Right atrium auricular region (tissue), 2 donors: ENCODE results near the gene SNAPC3. TPM values are rescaled to one million over a fixed set of nuclear protein-coding genes. Genes with fewer than 3 reads are reported as not detected.
"Not testable (repeated sequence)": the region's sequence is repeated elsewhere in the genome, so short reads cannot be mapped to it uniquely, and the experiment has no call there.

Experiments used
- DNase-seq: peaks from one replicate; pipeline ENCODE4 v3.0.0-alpha.2; 2019; ENCODE audit warnings: low spot score
- H3K27ac ChIP-seq, 2 donors: fragments of 200-600 bp; sonication (generic); 1 replicate in 1 of 2; 2 replicates in 1 of 2; pipeline ENCODE4 v1.5.1; 2016 to 2019
- H3K27me3 ChIP-seq, 2 donors: fragments of 200-600 bp; sonication (generic); one replicate each; pipeline versions ENCODE4 v1.5.1 to v1.6.0; 2017 to 2019
- H3K36me3 ChIP-seq: fragments of 200-600 bp; sonication (generic); one replicate; pipeline ENCODE4 v1.5.1; 2016
- H3K4me1 ChIP-seq, 2 donors: fragments of 200-600 bp; sonication (generic); one replicate each; pipeline versions ENCODE4 v1.5.1 to v1.6.0; 2017 to 2019
- H3K4me3 ChIP-seq, 2 donors: fragments of 200-600 bp; sonication (generic); 1 replicate in 1 of 2; 2 replicates in 1 of 2; pipeline ENCODE4 v1.5.1; 2017 to 2019; ENCODE audit warnings: mild to moderate bottlenecking in 1 of 2, moderate library complexity in 1 of 2
- H3K9me3 ChIP-seq, 2 donors: fragments of 200-600 bp; sonication (generic); one replicate each; pipeline ENCODE4 v1.5.1; 2019
- CTCF ChIP-seq, 2 donors: fragments of 200-600 bp; sonication (generic); IDR thresholded peaks; one replicate each; pipeline ENCODE4 v1.5.1; 2019; ENCODE audit warnings: antibody characterized with exemption in 2 of 2
- total RNA-seq, 2 donors: library from RNA; depleted of rRNA; stranded (reverse); fragments of >200 nt; gene quantifications; one replicate each; pipeline ENCODE4 v1.1.0, GENCODE V29; 2016

The SNAPC3 gene
- total RNA-seq: 10 to 100 TPM; 14.5 to 23.9 TPM

DNA sequence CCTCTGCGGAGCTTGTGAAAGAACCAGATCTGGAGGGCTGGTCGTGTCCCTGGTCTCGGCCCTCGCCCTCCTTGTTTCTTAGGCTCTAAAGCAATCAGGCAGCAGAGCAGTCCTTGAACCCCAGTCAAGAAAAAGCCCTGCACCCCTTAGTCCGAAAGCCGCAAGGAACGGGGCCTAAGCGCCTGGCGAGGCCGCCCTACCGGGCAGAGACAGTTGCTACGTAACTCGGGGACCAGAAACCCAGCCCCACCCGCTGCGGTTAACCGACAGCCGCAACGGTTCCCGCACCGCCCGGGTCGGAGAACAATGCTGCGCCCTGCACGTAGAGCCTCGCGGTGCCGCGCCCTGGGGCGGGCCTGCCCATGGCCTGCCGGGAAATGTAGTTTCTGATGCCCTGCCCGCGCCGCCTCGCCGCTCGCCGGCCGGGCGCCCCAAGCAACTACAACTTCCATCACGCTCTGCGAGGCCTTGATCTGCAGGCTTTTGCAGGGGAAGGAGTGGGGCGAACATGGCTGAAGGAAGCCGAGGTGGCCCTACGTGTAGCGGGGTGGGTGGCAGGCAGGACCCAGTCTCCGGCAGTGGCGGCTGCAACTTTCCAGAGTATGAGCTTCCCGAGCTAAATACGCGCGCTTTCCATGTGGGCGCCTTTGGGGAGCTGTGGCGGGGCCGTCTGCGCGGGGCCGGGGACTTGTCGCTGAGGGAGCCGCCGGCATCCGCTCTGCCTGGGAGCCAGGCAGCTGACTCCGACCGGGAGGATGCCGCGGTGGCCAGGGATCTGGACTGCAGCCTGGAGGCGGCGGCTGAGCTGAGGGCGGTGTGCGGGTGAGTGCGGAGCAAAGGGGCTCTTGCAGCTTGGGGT is at the start of gene SNAPC3:
SNAPC3 (plus strand) TSS at position 505 of the 859 bp plus-strand sequence; CDS start at position 509, 4 bp downstream.
- DNase-seq: peak; percentile 93
- TF ChIP-seq CTCF (IDR thresholded peaks at IDR 0.05): no peak
- Histone ChIP-seq H3K4me1 (peaks cover 0 to 39% of the 10 kb centered on the region in 2 donors), H3K36me3 (peaks cover 8% of the 10 kb centered on the region), H3K9me3 (no peaks in the 10 kb centered on the region), H3K27me3 (no peaks in the 10 kb centered on the region), H3K27ac (peak within 1 kb of the TSS; percentile 89 to 91), H3K4me3 (peak within 1 kb of the TSS; percentile 78 to 87)

DNA sequence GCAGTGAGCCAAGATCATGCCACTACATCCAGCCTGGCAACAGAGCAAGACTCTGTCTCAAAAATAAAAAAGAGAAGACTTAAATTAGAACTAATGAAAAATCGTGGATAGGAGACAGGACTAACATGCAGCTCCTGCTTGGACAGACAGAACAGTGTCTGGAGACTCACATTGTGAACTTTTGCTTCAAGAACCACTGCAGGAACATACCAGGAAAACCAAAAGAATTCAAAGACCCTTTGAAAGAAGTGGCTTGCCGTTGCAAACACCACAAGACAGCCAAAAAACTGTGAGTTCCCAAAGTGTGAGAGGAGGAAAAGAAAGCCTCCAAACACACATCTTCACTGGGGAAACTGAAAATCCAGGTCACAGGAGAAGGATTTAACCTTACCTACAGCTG is 48.8 kb upstream of the SNAPC3 start:
- Histone ChIP-seq H3K27me3 (no peaks in the 10 kb centered on the region), H3K9me3 (no peaks in the 10 kb centered on the region), H3K4me3 (no peak overlapping the region), H3K4me1 (no peaks in the 10 kb centered on the region), H3K36me3 (no peaks in the 10 kb centered on the region), H3K27ac (no peak overlapping the region)
- no peak for TF ChIP-seq CTCF (IDR thresholded peaks at IDR 0.05)
- no peak for DNase-seq

DNA sequence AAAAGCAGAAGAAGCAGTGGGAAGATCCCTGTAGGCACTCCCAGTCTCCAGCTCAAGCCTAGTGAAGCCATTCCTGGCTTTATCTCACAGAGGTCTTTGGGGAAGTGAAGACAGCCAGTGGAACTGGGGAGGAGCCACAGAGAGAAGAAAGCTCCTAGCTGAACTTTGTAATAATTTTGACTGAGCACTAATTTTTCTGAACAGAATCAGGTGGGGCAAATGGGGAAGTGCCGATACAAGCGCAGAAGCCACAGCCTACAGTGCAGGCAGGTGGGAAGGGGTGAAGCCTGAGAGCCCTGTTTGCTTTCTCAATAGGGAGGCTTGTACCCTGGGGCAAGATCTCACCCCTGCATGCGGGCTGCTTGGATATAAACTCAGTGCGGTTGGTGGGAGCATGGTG is 48.4 kb upstream of the SNAPC3 start:
- H3K4me3 ChIP-seq: no peak overlapping the region
- no peaks in the 10 kb centered on the region for H3K27me3 ChIP-seq
- H3K4me1 ChIP-seq: no peaks in the 10 kb centered on the region
- no peak overlapping the region for H3K27ac ChIP-seq
- DNase-seq: no peak
- H3K36me3 ChIP-seq: no peaks in the 10 kb centered on the region
- no peaks in the 10 kb centered on the region for H3K9me3 ChIP-seq
- TF ChIP-seq CTCF (IDR thresholded peaks at IDR 0.05): no peak

DNA sequence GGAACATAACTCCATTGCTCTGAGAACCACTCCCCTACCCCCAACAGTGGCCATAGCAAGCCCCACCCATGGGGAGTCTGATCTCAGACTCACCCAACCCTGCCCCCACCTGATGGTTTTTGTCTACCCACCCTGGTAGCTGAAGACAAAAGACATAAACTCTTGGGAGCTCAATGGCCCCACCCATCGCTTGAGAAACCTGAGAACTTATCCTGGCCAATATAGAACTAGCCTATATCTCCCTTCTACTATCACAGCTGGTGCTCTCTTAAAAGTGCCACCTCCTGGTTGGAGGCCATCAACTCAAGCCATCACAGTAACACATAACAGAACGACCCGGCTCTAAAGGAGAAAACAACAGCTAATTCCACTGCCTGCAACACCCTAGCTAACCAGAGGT is 47.9 kb upstream of the SNAPC3 start:
- Histone ChIP-seq H3K27me3 (no peaks in the 10 kb centered on the region), H3K36me3 (no peaks in the 10 kb centered on the region), H3K9me3 (no peaks in the 10 kb centered on the region), H3K4me1 (no peaks in the 10 kb centered on the region), H3K27ac (no peak overlapping the region), H3K4me3 (no peak overlapping the region)
- no peak for TF ChIP-seq CTCF (IDR thresholded peaks at IDR 0.05)
- DNase-seq: no peak

DNA sequence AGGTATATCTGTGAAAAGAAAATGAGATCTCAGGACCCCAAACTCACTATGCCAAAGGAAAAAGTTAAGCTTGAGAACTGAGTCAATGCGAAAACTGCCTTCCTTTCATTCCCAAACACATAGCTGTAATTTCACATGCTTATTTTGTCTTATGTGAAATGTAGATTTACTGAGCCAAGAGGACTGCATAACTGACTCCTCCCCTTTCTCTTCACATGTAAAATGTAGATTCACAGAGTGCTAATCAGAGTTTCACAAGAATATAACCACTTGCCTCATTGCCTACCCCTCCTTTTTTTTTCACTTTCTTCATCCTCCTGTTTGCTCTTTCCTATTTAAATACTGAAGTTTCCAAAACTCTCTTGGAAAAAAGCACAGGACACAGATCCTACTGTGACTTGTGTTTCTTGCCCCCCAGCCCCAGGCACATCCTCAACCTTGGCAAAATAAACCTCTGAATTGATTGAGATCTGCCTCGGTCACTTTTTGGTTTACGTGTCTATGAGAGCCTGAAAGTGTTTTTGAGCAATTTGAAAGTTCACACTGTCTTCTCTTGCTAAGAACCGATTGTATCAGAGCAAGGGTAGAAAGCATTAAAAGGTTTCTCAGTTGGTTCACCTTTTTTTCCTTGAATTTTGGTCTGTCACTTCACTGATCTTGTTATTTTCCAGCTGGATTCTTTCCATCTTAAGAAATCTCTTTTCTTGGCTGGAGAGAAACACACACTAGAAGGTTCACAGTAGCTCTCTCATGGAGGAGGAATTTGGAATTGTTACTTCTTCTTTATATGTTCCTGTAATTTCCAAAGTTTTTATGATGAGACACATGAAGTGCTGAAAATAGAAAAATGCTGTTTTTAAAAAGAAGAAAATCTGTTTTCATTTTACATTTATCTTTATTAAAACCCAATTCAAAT is 44.8 kb upstream of the SNAPC3 start:
- Histone ChIP-seq H3K27ac (peak overlapping the region in 1 of 2 donors; percentile 35), H3K36me3 (no peaks in the 10 kb centered on the region), H3K4me3 (no peak overlapping the region), H3K27me3 (no peaks in the 10 kb centered on the region), H3K9me3 (no peaks in the 10 kb centered on the region), H3K4me1 (no peaks in the 10 kb centered on the region)
- DNase-seq: no peak
- TF ChIP-seq CTCF (IDR thresholded peaks at IDR 0.05): no peak

DNA sequence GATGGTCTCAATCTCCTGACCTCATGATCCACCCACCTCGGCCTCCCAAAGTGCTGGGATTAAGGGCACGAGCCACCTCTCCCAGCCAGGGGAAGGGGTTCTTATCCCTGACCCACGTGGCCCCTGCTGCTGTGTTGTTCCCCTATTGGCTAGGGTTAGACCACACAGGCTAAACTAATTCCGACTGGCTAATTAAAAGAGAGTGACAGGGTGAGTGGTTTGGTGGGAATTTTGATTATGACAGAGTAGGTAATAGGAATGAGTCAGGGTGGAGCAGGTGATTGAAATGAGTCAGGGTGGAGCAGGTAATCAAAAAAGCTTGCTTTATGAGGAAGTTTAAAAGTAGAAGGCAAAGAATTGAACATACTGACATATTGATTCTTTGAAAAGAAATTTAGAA is 43.4 kb upstream of the SNAPC3 start:
- not testable (repeated sequence) for H3K4me1 ChIP-seq, H3K27ac ChIP-seq, H3K27me3 ChIP-seq, H3K9me3 ChIP-seq, H3K4me3 ChIP-seq, H3K36me3 ChIP-seq, DNase-seq

- DNase-seq, H3K9me3 ChIP-seq, H3K36me3 ChIP-seq, H3K4me1 ChIP-seq, H3K27ac ChIP-seq, H3K4me3 ChIP-seq, H3K27me3 ChIP-seq: not testable (repeated sequence)
These were observed 42.8 kb upstream of the SNAPC3 start for GRCh38 chr9:15379888-15380287.
